ENCODE results near the gene CERT1. TPM values are rescaled to one million over a fixed set of nuclear protein-coding genes. Genes with fewer than 3 reads are reported as not detected.

Gene CERT1
- total RNA-seq, 1 experiment from 2014 or later, result 50.2 TPM

- no peak overlapping the region for H2AK5ac ChIP-seq (ENCODE audit: insufficient read length, low read length)
- no peak overlapping the region for H3K18ac ChIP-seq (ENCODE audit: insufficient read length, low read depth, low read length)
- H3K14ac ChIP-seq (ENCODE audit: insufficient read depth, low read length), result no peak overlapping the region
- no peak for DNase-seq
- no peak overlapping the region for H4K91ac ChIP-seq (ENCODE audit: insufficient read length, low read depth, low read length)
- H3K79me2 ChIP-seq (ENCODE audit: insufficient read depth, low read length), result peaks cover 3% of the 10 kb centered on the region; the same call in 1 of the 2 replicates
- H3K9ac ChIP-seq (ENCODE audit: extremely low read depth, insufficient read length, low read length), result no peak overlapping the region
- no peak overlapping the region for H3K27ac ChIP-seq (ENCODE audit: insufficient read length, low read depth, low read length)
- H3K4ac ChIP-seq (ENCODE audit: low read depth, low read length), result no peak overlapping the region
- H2AFZ ChIP-seq (ENCODE audit: low read length), result no peak overlapping the region
- H2BK15ac ChIP-seq (ENCODE audit: low read depth, low read length), result no peak overlapping the region
- Mint-ChIP-seq H3K36me3 (ENCODE audit: insufficient read depth in 1 of 3, low read depth in 3 of 3) (peaks cover 0 to 14% (median 12%) of the 10 kb centered on the region in 3 experiments; a peak in 5 of 7 replicates), H3K27me3 (ENCODE audit: low read depth) (no peaks in the 10 kb centered on the region), H3K9me3 (peaks cover 0 to 10% of the 10 kb centered on the region in 2 experiments; a peak in 2 of 5 replicates), H3K27ac (no peak overlapping the region), H3K4me3 (no peak overlapping the region), H3K4me1 (peaks cover 40 to 47% of the 10 kb centered on the region in 2 experiments)
- no peak overlapping the region for H4K8ac ChIP-seq (replicated peaks; ENCODE audit: insufficient read length, low read depth, low read length)
- WGBS (ENCODE audit: extremely low coverage, insufficient read length, low lambda C conversion rate), result 100% methylated on average over 1 of the region's 2 CpGs
- TF ChIP-seq, protein P1, sequence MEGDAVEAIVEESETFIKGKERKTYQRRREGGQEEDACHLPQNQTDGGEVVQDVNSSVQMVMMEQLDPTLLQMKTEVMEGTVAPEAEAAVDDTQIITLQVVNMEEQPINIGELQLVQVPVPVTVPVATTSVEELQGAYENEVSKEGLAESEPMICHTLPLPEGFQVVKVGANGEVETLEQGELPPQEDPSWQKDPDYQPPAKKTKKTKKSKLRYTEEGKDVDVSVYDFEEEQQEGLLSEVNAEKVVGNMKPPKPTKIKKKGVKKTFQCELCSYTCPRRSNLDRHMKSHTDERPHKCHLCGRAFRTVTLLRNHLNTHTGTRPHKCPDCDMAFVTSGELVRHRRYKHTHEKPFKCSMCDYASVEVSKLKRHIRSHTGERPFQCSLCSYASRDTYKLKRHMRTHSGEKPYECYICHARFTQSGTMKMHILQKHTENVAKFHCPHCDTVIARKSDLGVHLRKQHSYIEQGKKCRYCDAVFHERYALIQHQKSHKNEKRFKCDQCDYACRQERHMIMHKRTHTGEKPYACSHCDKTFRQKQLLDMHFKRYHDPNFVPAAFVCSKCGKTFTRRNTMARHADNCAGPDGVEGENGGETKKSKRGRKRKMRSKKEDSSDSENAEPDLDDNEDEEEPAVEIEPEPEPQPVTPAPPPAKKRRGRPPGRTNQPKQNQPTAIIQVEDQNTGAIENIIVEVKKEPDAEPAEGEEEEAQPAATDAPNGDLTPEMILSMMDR (conservative IDR thresholded peaks at IDR 0.05), result no peak
- H2BK20ac ChIP-seq (ENCODE audit: low read depth, low read length, poor library complexity, severe bottlenecking), result no peak overlapping the region
- no peaks in the 10 kb centered on the region for H3K9me3 ChIP-seq (ENCODE audit: control insufficient read depth, low read depth, low read length)
- H3K4me2 ChIP-seq (ENCODE audit: insufficient read depth, insufficient read length, low read length), result no peak overlapping the region
- no peak overlapping the region for H3K23ac ChIP-seq (ENCODE audit: insufficient read length, low read depth, low read length)
- H3K23me2 ChIP-seq (ENCODE audit: insufficient read length, low read depth, low read length, poor library complexity, severe bottlenecking), result no peaks in the 10 kb centered on the region
- no peaks in the 10 kb centered on the region; the same call in 1 of the 2 replicates for H3K4me1 ChIP-seq (ENCODE audit: insufficient read depth, low read length)
- H2BK12ac ChIP-seq (ENCODE audit: insufficient read length, low read depth, low read length), result no peak overlapping the region
- H3K27me3 ChIP-seq (ENCODE audit: insufficient read depth, low read length), result no peaks in the 10 kb centered on the region
- no peak overlapping the region for H2BK5ac ChIP-seq (ENCODE audit: insufficient read length, low read length)
- H3K79me1 ChIP-seq (ENCODE audit: insufficient read depth, low read depth, low read length, poor library complexity, severe bottlenecking), result no peaks in the 10 kb centered on the region
- no peak overlapping the region for H3T11ph ChIP-seq (ENCODE audit: low read length)
- H4K5ac ChIP-seq (ENCODE audit: insufficient read length, low read depth, low read length), result no peak overlapping the region
- H3K56ac ChIP-seq (ENCODE audit: insufficient read length, low read depth, low read length), result no peak overlapping the region
- no peaks in the 10 kb centered on the region for H4K20me1 ChIP-seq (ENCODE audit: control insufficient read depth, insufficient read depth, insufficient read length)
- H2BK120ac ChIP-seq (ENCODE audit: low read depth, low read length, poor library complexity, severe bottlenecking), result no peak overlapping the region
Observed at GRCh38 chr5:75473463-75473862, 38.0 kb downstream of the CERT1 start.

Measured in H9 (cell line).